H9 (cell line): Measurements from ENCODE around the gene PPP1R27. TPM values are rescaled to one million over a fixed set of nuclear protein-coding genes. Genes with fewer than 3 reads are reported as not detected.

Source experiments
- DNase-seq: peaks from one replicate; pipeline ENCODE4 v3.0.0-alpha.2; 2017
- H2AFZ ChIP-seq: one replicate; pipeline ENCODE4 v1.6.1; 2013; ENCODE audit warnings: mild to moderate bottlenecking, low read length, control low read depth, moderate library complexity
- H2AK5ac ChIP-seq: 2 replicates; pipeline ENCODE4 v1.6.1; 2013; ENCODE audit warnings: low read length, control low read depth, mixed read lengths; ENCODE audit not compliant: insufficient read length
- H2BK120ac ChIP-seq: one replicate; pipeline ENCODE4 v1.6.1; 2013; ENCODE audit warnings: low read depth, mild to moderate bottlenecking, low read length, control low read depth, inconsistent platforms; ENCODE audit not compliant: poor library complexity, severe bottlenecking
- H2BK12ac ChIP-seq: 2 replicates; pipeline ENCODE4 v1.6.1; 2013; ENCODE audit warnings: low read length, control low read depth, mixed read lengths, low read depth; ENCODE audit not compliant: insufficient read length
- H2BK15ac ChIP-seq: 2 replicates; pipeline ENCODE4 v1.6.1; 2013; ENCODE audit warnings: low read depth, low read length, control low read depth
- H2BK20ac ChIP-seq: one replicate; pipeline ENCODE4 v1.6.1; 2013; ENCODE audit warnings: low read depth, mild to moderate bottlenecking, low read length, control low read depth, inconsistent platforms; ENCODE audit not compliant: poor library complexity, severe bottlenecking
- H2BK5ac ChIP-seq: 2 replicates; pipeline ENCODE4 v1.6.1; 2013; ENCODE audit warnings: low read length, control low read depth, mixed read lengths; ENCODE audit not compliant: insufficient read length
- H3K14ac ChIP-seq: 2 replicates; pipeline ENCODE4 v1.6.1; 2013; ENCODE audit warnings: low read length, control low read depth; ENCODE audit not compliant: insufficient read depth
- H3K18ac ChIP-seq: 2 replicates; pipeline ENCODE4 v1.6.1; 2013; ENCODE audit warnings: low read depth, mild to moderate bottlenecking, mixed read lengths, low read length, control low read depth; ENCODE audit not compliant: insufficient read length
- H3K23ac ChIP-seq: 2 replicates; pipeline ENCODE4 v1.6.1; 2013; ENCODE audit warnings: low read length, control low read depth, mixed read lengths, low read depth; ENCODE audit not compliant: insufficient read length
- H3K23me2 ChIP-seq: 2 replicates; pipeline ENCODE4 v1.6.1; 2013; ENCODE audit warnings: low read depth, mild to moderate bottlenecking, mixed read lengths, low read length, control low read depth; ENCODE audit not compliant: insufficient read length, poor library complexity, severe bottlenecking
- H3K27ac ChIP-seq: 2 replicates; pipeline ENCODE4 v1.5.1; 2013; ENCODE audit warnings: low read length, control low read depth, mixed read lengths, low read depth; ENCODE audit not compliant: insufficient read length
- H3K27me3 ChIP-seq: 2 replicates; pipeline ENCODE4 v1.6.1; 2013; ENCODE audit warnings: low read length, control low read depth, inconsistent platforms; ENCODE audit not compliant: insufficient read depth
- H3K4ac ChIP-seq: 2 replicates; pipeline ENCODE4 v1.6.1; 2013; ENCODE audit warnings: low read depth, mild to moderate bottlenecking, control low read depth, inconsistent platforms, low read length, moderate library complexity
- H3K4me1 ChIP-seq: 2 replicates; pipeline ENCODE4 v1.6.1; 2013; ENCODE audit warnings: low read length, control low read depth, inconsistent platforms; ENCODE audit not compliant: insufficient read depth
- H3K4me2 ChIP-seq: 2 replicates; pipeline ENCODE4 v1.6.1; 2013; ENCODE audit warnings: low read length, control low read depth, mixed read lengths; ENCODE audit not compliant: insufficient read length, insufficient read depth
- H3K56ac ChIP-seq: 2 replicates; pipeline ENCODE4 v1.6.1; 2013; ENCODE audit warnings: low read depth, mild to moderate bottlenecking, mixed read lengths, low read length, control low read depth; ENCODE audit not compliant: insufficient read length
- H3K79me1 ChIP-seq: 2 replicates; pipeline ENCODE4 v1.6.1; 2013; ENCODE audit warnings: low read depth, mild to moderate bottlenecking, moderate library complexity, low read length, control low read depth, inconsistent platforms; ENCODE audit not compliant: insufficient read depth, poor library complexity, severe bottlenecking
- H3K79me2 ChIP-seq: 2 replicates; pipeline ENCODE4 v1.6.1; 2013; ENCODE audit warnings: low read length, control low read depth, inconsistent platforms; ENCODE audit not compliant: insufficient read depth
- H3K9ac ChIP-seq: 2 replicates; pipeline ENCODE4 v1.6.1; 2013; ENCODE audit warnings: low read length, control low read depth, mixed read lengths; ENCODE audit not compliant: insufficient read length; ENCODE audit errors: extremely low read depth
- H3K9me3 ChIP-seq: one replicate; pipeline ENCODE4 v1.6.1; 2013; ENCODE audit warnings: low read depth, low read length, inconsistent platforms; ENCODE audit not compliant: control insufficient read depth
- H3T11ph ChIP-seq: one replicate; pipeline ENCODE4 v1.6.1; 2013; ENCODE audit warnings: mild to moderate bottlenecking, low read length, control low read depth, inconsistent platforms
- H4K20me1 ChIP-seq: one replicate; pipeline ENCODE4 v1.6.1; 2013; ENCODE audit not compliant: control insufficient read depth, insufficient read length, insufficient read depth
- H4K5ac ChIP-seq: 2 replicates; pipeline ENCODE4 v1.6.1; 2013; ENCODE audit warnings: low read depth, mild to moderate bottlenecking, mixed read lengths, low read length, control low read depth; ENCODE audit not compliant: insufficient read length
- H4K8ac ChIP-seq: replicated peaks from 2 replicates; pipeline ENCODE4 v1.6.1; 2013; ENCODE audit warnings: low read length, control low read depth, mixed read lengths, low read depth; ENCODE audit not compliant: insufficient read length
- H4K91ac ChIP-seq: 2 replicates; pipeline ENCODE4 v1.6.1; 2013; ENCODE audit warnings: low read depth, mild to moderate bottlenecking, moderate library complexity, mixed read lengths, low read length, control low read depth; ENCODE audit not compliant: insufficient read length
- H3K27ac Mint-ChIP-seq, 3 experiments: 2 replicates in 2 of 3; 3 replicates in 1 of 3; pipeline ENCODE4 v1.8.0; 2020 to 2021; ENCODE audit warnings: mixed read lengths in 3 of 3, mild to moderate bottlenecking in 1 of 3, moderate library complexity in 1 of 3
- H3K27me3 Mint-ChIP-seq: 2 replicates; pipeline ENCODE4 v1.8.0; 2021; ENCODE audit warnings: low read depth, mild to moderate bottlenecking, moderate library complexity, mixed read lengths
- H3K36me3 Mint-ChIP-seq, 3 experiments: 2 replicates in 2 of 3; 3 replicates in 1 of 3; pipeline ENCODE4 v1.8.0; 2020 to 2021; ENCODE audit warnings: low read depth in 3 of 3, mixed read lengths in 3 of 3; ENCODE audit not compliant: insufficient read depth in 1 of 3
- H3K4me1 Mint-ChIP-seq, 2 experiments: 2 replicates each; pipeline ENCODE4 v1.8.0; 2020; ENCODE audit warnings: mixed read lengths in 2 of 2
- H3K4me3 Mint-ChIP-seq, 2 experiments: 2 replicates in 1 of 2; 3 replicates in 1 of 2; pipeline ENCODE4 v1.8.0; 2020 to 2021; ENCODE audit warnings: mild to moderate bottlenecking in 2 of 2, mixed read lengths in 2 of 2, moderate library complexity in 1 of 2
- H3K9me3 Mint-ChIP-seq, 2 experiments: 2 replicates in 1 of 2; 3 replicates in 1 of 2; pipeline ENCODE4 v1.8.0; 2020; ENCODE audit warnings: mild to moderate bottlenecking in 2 of 2, mixed read lengths in 2 of 2, moderate library complexity in 1 of 2
- CTCF ChIP-seq: fragments of 200-600 bp; sonication (generic); conservative IDR thresholded peaks from 3 replicates; pipeline ENCODE4 v1.8.0; 2021; ENCODE audit warnings: antibody characterized with exemption, mild to moderate bottlenecking
- WGBS: extraction: QIAGEN DNeasy Blood & Tissue Kit; methylation state at CpG from one replicate; pipeline ENCODE4 v1.1.7; 2013; ENCODE audit warnings: missing lambda C conversion rate, low lambda C conversion rate, mixed read lengths; ENCODE audit not compliant: insufficient read length; ENCODE audit errors: extremely low coverage; 5-methylcytosine and 5-hydroxymethylcytosine counted together
- total RNA-seq: library from RNA; stranded (reverse); gene quantifications from 2 replicates; pipeline ENCODE4 v1.2.1, GENCODE V29; 2021

Gene PPP1R27
- total RNA-seq, 1 experiment from 2014 or later, result 0.22 TPM

DNA sequence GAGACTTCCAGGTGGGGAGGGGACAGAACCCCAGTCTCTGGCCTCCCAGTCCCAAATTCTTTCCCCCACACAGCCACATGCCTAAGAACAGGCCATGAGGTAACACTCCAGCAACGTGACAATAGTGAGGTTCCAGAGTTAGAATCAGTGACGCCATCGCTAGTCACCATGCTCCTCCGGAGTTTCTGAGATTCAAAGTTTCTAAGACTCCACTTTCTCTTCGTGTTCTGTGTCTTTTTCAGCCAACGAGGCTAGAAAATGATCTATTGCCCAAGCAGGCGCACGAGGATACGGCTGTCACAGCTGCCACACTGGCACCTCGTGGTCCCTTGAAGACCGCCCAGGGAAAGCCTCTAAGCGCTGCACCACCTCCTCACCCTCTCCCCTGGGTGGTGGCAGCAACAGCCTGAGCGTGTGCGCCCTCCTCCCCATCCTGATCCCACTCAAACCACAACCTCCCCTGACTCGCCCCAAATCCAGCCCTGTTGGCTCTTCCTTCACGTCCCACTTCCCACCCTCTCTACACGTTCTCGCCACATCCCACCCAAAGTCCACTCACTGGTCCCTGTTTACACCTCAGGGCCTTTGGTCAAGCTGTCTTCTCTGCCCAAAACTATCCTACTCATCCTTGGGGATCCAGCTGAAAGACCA, 2.8 kb downstream of the PPP1R27 start:
- no peak for TF ChIP-seq CTCF
- Histone ChIP-seq H3K79me2 (peaks cover 6% of the 10 kb centered on the region; the same call in 1 of the 2 replicates), H3K23me2 (peaks cover 17% of the 10 kb centered on the region), H3T11ph (no peak overlapping the region), H2BK15ac (no peak overlapping the region), H4K8ac (no peak overlapping the region), H3K27ac (no peak overlapping the region), H3K23ac (no peak overlapping the region), H2BK20ac (no peak overlapping the region), H3K9me3 (no peaks in the 10 kb centered on the region), H2AFZ (no peak overlapping the region), H2BK5ac (no peak overlapping the region), H2AK5ac (no peak overlapping the region), H3K18ac (no peak overlapping the region), H4K20me1 (no peaks in the 10 kb centered on the region), H3K27me3 (no peaks in the 10 kb centered on the region), H4K91ac (no peak overlapping the region), H3K4me1 (peaks cover 3% of the 10 kb centered on the region; the same call in 1 of the 2 replicates), H2BK120ac (no peak overlapping the region), H2BK12ac (no peak overlapping the region), H3K14ac (peak overlapping the region; percentile 16; the same call in 1 of the 2 replicates), H3K4ac (no peak overlapping the region), H4K5ac (no peak overlapping the region), H3K4me2 (peak overlapping the region; percentile 69), H3K56ac (peak overlapping the region; percentile 1), H3K79me1 (peaks cover 7% of the 10 kb centered on the region), H3K9ac (peak overlapping the region; percentile 70)
- no CpG with 5 or more reads among the region's 18 CpGs for WGBS
- DNase-seq, result no peak
- Mint-ChIP-seq H3K9me3 (no peaks in the 10 kb centered on the region), H3K4me1 (peaks cover 13 to 17% of the 10 kb centered on the region in 2 experiments), H3K27me3 (no peaks in the 10 kb centered on the region; the same call in 1 of the 2 replicates), H3K27ac (peak overlapping the region in 1 of 3 experiments; percentile 50; a peak in 2 of 7 replicates), H3K4me3 (peak overlapping the region; percentile 82 to 91), H3K36me3 (peaks cover 0 to 6% (median 0%) of the 10 kb centered on the region in 3 experiments; a peak in 4 of 7 replicates)
